ENCODE data around the gene PRICKLE2.

Gene PRICKLE2

DNA sequence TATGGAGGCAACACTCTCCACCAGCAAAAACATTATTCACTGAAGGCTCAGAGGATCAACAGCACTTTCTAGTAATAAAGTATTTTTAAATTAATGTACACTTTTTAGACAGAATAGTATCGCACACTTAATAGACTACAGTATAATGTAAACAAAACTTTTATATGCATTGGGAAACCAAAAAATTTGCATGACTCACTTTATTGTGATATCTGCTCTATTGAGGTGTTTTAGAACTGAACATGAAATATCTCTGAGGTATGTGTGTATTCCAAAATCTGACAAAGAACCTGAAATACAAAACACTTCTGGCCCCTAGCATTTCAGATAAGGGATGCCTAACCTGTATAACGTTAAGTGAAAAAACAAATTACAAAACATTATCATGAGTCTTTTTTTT is 99.7 kb downstream of the PRICKLE2 start:
- DNase-seq: no peak

DNA sequence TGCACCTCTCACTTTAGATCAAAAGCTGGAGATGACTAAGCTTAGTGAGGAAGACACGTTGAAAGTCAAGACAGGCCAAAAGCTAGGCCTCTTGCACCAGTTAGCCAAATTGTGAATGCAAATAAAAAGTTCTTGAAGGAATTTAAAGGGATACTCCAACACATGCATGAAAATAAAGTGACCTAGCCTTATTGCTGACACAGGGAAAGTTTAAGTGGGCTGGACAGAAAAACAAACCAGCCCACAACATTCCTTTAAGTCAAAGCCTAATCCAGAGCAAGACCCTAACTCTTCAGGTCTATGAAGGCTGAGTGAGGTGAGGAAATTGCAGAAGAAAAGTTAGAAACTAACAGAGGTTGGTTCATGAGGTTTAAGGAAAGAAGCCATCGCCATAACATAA is 101.3 kb downstream of the PRICKLE2 start:
- no peak for DNase-seq

DNA sequence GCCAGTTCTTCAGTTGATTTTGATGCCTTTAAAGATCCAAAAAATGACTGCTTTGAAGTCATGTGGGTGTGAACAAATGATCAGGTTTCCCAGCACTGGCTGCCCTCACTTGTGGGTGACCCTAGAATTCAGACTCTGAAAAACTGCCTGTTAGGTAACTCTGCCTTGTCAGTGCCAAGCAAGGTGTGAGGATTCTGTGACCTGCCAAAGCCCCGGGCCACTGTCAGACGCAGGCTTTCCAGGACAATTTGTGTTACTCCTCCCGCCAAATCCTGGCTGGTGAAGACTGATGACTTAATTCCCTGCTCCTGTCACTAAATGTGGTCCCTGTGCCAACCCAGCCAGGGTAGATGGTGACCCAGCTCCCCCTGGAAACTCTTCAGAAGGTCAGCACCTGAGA is 102.8 kb downstream of the PRICKLE2 start:
- no peak for DNase-seq

DNA sequence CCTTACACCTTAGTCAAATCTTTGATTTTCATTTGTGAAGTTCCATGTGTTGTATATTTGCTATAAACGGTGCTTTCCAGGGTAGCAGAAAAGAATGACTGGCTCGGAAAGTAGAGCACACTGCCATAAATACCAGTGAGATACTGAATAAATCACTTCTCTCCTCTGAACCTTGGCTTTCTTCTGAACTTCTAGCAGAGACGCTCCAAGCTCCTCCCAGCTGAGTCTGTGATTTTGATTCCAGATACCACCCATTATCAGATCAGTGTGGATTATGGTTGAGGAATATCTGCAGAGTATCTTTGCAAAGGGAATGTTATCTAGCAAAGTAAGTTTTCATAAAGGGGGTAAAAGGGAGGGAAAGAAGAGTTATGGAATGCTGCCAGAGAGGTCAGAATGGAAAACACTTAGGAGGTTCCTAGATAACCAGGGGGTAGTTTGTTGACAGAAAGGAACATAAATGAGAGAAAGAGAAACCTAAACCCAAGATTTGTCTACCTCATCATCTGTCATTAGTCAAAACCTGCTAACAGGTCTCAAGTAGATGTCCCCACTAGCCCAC is 103.4 kb downstream of the PRICKLE2 start:
- no peak for DNase-seq

DNA sequence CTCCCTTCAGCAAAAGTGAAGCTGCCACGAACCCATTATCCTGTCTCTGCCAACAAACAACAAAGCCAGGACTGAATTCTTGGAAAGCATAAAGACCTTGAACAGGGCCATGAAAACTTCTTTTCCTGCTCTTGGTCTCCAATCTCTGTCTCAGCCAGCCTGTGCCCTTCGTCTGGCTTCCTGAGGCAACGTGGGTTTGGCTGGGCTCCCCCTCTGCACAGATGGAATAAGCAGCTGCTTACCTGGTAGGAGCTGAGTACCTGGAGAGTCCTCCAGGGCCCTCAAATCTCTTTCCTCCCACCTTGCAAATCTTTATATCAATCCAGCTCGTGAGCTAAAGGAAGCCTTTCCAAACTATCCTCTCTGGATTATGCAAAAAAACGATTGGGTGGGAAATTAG is 104.4 kb downstream of the PRICKLE2 start:
- DNase-seq: no peak

DNA sequence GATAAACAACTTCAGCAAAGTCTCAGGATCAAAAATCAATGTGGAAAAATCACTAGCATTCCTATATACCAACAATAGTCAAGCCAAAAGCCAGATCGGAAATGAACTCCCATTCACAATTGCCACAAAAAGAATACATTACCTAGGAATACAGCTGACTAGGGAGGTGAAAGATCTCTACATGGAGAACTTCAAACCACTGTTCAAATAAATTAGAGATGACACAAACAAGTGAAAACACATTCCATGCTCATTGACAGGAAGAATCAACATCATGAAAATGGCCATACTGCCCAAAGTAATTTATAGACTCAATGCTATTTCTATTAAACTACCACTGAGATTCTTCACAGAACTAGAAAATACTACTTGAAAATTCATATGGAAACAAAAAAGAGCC is 107.8 kb downstream of the PRICKLE2 start:
- no peak for DNase-seq

DNA sequence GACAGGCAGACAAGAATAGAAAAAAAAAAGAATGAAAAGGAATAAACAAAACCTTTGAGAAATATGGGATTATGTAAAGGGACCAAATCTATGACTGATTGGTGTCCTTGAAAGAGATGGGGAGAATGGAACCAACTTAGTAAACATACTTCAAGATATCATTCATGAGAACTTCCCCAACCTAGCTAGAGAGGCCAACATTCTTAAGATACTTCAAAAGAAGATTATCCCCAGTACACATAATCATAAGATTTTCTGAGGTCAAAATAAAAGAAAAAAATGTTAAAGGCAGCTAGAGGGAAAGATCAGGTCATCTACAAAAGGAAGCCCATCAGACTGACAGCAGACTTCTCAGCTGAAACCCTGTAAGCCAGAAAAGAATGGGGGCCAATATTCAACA is 110.6 kb downstream of the PRICKLE2 start:
- DNase-seq: no peak

DNA sequence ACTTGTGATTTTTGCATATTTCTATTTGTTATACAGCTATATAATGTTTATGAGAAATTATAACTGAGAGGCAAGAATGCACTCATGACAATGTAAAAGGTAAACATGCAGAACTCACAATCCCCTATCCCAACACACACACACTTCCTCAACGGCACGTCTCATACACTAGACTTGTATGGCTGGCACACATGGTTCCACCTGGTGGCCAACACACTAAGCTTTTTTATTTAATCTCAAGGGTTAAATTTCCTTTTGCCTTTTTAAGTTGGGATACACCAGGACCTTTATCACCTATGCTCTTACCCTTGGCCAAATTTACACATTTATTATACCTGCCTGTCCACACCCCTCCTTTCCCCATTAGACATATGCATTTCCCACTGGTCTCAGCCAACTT is 113.4 kb downstream of the PRICKLE2 start:
- DNase-seq: no peak

DNA sequence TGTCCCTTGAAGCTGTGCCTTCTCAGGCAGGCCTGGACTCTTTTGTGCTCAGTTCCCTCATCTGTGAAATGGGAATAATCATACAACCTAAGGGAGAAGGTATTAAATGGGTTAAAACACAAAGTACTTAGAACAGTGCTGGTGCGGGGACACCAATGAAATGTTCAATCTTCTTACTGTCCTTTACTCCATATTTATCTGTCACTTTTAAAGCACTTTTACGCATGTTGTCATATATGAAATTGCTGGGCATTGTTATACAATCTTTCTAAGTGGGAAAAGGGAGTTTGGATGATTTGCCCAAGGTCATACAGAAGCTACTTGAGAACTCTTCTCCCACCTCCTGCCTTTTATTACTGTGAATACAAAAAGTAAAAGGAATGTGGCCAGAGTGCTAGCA is 114.2 kb downstream of the PRICKLE2 start:
- DNase-seq: no peak

DNA sequence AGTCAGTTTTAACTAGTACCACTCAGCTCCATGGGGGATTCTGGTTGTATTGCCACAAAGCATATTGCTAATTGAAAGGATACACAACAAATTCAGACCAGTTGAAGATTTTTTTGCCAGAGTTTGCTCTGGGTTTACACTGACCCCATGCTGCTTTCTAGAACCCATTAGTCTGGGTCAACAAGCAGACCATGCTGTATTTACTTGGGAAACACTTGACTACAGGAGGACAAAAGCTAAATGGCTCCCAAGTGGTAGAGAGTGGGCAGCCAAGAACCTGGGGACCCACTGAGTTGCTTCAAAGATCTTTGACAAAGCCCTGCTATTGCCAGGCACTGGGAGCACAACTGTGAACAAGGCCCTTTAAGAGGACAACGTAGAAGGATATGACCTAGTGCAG is 115.2 kb downstream of the PRICKLE2 start:
- no peak for DNase-seq

DNA sequence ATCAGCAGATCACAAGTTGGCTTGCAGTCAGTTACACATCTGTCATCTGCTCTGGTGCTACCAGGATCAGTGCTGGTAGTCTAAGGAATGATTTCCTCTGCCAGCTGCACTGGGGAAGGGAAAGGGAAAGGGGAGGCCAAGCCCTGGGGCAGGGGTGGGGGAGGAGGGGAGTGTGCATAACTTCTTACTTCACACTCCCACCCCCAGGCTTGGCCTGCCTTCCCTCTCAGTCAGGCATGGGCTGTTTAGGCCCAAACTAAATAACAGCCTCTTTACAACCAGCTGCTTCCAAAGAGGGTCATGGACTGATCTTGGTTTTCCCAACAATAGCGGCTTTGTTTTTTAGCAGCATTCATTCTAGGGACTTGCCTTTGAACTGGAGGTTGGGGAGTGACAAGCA is 115.8 kb downstream of the PRICKLE2 start:
- DNase-seq: no peak

DNA sequence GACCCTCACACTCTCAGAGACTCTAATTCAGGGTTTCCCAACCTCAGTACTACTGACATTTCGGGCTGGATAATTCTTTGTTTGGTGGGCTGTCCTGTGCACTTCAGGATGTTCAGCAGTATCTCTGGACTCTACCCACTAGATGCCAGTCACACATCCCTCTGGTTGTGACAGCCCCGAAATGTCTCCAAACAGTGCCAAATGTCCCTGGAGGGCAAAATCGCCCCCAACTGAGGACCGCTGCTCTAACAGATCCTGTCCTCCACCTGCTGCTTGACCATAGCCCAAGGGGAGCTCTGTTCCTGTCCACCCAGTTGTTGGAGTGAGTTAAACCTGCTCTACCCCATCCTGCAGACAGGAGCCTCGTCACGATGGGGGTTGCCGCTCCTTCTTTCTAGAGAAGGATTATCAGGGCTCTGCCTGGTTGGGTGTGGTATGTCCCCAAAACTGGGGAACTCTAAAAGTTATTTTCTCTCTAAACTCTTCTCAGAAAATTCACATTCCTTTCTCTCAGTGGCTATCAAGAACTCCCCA is 116.4 kb downstream of the PRICKLE2 start:
- DNase-seq: no peak

DNA sequence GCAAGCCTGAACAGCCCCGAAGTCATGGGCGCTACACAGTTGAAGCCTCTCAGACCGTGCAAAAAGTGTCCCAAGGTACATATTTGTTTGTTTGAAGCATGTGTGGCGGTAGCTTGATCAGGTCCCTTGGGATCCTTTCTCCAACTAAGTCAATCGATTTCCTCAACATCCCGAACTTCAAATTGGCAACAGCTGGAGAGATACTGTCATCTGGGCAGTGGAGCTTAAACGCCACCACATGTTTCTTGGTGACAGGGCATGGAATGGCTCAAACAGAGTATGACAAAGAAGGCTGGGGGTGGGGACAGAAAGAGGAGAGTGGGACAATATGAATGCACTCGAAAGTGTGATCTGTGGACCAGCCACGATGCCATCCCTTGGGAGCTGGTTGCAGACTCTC is 117.0 kb downstream of the PRICKLE2 start:
- no peak for DNase-seq

DNA sequence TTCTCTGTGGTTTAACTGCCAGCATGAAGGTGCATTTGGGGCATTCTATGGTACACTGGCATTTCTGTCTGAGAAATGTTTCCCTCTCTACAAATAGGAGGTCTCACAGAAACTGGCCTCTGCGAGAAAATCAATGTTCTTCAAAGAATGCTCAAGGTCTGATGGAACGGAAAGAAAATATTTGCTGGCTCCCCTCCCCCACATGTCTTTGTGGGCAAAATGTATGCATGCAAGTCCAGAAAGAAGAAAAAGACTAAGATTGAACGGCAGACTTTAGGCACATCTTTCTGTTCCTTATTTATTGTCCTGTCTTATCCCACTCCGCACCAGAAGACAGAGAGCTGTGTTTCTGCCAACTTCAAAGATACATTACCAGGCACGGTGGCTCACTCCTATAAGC is 118.1 kb downstream of the PRICKLE2 start:
- no peak for DNase-seq

DNA sequence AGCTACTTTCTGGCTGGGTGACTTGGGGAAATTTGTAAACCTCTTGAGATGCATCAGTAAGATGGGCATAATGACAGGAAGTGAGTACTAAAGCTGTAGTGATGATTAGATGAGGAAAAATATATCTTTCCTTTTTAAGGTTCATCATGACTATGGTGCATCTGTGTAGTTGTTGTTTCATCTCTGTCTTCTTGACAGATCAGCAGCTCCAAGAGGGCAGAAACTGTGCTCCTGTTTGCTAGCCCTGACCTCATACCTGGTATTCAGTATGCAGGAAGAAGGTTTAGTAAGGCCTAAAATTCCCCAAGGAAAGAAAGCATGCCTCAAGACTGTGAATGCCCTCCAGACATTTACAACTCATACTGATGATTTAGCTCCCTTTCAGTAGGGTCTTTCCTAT is 119.5 kb downstream of the PRICKLE2 start:
- DNase-seq: no peak

DNA sequence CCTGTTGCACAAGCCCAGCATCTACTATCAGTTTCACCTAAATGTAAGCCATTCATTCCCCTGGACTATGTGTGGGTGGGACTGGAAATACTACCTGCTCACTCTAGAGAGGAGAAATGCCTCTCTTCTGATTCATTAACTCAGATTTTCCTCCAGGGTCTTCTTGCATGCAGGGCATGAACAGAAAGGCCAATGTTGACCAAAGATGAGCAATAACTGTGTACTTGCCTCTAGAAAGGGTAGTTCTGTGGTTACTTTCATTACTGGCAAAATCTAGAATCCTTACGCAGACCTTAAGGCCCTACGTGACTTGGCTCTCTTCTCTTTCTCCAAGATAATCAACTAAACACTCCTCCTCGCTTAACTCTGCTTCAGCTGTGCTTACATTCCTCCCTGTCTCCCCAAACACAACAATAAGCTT is 120.6 kb downstream of the PRICKLE2 start:
- DNase-seq: no peak

DNA sequence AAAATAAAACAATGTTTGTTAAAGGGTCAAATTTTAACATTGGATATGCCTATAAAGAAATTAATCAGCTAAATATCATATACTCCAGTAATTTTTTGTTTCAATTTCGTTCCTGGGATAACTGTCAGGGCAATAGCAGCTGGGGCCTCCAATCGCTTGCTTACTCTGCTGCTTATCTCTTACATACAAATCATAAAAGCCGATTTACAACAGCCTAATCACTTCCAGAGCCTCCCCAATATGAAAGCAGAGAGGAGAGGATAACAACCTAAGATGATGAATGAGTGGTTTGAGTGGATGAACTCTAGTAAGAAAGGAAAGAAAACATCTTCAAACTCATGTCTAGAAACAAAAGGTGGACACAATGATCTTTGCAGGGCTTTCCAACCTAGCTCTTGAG is 121.3 kb downstream of the PRICKLE2 start:
- no peak for DNase-seq

DNA sequence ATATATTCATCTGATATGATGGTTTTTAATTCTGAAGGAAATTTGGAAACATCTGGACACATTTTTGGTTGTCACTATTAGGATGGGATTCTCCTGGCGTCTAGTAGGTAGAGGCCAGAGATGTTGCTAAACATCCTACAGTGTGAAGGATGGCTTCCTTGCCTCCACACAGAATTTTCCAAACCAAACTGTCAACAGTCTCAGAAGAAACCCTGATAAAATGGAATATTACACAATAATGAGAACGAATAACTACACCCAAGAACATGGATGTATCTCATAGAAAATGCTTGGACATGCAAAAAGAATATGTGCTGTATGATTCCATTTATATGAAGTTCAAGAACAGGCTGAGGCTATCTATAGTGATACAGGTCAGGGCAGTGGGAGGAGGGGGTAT is 122.1 kb downstream of the PRICKLE2 start:
- DNase-seq: no peak

DNA sequence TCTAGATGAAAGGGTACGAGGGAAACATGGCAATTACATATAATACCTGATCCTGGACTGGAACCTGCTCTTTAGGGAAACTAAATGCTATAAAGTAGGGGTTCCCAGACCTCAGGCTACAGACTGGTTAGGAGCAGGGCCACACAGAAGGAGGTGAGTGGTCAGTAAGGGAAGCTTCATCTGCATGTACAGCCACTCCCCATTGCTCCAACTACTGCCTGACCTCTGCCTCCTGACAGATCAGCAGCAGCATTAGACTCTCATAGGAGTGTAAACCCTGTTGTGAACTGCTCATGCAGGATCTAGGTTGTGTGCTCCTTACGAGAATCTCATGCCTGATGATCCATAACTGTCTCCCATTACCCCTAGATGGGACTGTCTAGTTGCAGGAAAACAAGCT is 123.1 kb downstream of the PRICKLE2 start:
- DNase-seq: no peak

DNA sequence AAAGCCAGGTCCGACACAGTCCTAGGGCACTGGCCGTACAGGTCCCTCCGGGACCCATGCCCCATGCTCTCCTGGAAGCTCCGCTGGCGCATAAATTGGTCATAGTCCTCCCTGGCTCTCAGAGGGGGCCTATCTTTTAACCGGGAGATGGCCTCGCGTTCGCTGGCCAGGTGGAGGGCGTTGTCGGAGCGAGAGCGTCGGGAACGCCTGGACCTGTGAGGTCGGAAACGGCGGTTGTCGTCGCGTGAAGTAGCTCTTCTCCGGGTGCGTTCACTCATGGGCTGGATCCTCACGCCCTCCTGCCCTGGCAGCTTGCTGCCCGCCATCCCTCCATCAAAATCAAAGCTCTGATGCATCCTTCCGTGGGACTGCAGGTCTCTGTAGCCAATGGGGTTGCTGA is 126.0 kb downstream of the PRICKLE2 start:
- DNase-seq: no peak

DNA sequence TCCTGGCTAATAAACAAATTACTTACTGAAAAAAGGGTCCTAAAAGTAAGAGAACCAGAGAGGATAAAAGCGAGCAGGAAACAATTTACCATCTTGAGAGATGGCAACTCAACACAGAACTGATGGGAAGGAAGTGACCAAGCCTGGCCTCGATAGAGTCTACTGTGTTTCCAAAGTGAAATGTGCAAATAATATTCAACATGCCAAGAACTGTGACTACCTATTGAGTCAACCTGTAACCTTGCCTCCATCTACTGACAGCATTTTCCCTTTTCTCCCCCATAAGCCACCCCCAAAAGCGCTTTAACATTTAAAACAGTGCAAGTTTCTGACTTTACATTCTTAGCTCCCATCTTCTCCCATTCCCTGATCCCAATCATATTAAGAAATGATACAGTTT is 126.6 kb downstream of the PRICKLE2 start:
- no peak for DNase-seq

DNA sequence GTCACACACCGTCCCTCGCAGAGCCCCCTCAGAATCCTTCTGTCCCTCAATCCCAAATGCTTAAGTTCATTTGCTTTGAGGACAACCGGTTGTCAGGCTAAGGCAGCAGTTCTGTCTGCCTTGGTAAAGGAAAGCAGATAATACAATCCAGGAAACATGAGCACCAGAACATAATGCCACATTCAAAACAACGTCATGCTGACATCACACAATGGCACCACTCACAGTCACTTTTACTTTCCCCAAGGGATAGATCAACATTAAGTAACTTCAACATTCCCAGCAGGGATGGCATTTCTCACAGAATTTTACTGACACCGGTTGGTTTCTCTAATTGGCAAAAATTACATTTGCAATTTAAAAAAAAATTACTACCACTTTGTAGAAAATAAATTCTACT is 127.3 kb downstream of the PRICKLE2 start:
- DNase-seq: no peak

DNA sequence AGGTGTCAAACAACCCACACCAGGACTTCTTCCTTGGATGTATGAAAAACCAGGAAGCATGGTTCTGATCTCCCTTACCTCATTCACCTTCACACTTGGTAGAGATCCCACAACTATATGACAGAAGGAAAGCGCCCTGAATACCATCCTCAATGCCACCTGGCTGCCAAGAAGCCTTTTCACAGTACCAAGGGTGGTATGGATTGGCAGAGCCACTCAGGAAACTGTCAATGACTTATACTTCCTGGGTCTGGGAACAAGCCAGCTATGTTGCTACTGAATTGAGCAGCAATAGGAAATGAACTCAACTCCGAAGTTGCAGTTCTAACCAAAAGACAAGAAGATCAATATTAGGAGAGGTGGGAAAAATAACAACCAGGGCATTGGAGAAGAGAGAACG is 129.5 kb downstream of the PRICKLE2 start:
- no peak for DNase-seq

DNA sequence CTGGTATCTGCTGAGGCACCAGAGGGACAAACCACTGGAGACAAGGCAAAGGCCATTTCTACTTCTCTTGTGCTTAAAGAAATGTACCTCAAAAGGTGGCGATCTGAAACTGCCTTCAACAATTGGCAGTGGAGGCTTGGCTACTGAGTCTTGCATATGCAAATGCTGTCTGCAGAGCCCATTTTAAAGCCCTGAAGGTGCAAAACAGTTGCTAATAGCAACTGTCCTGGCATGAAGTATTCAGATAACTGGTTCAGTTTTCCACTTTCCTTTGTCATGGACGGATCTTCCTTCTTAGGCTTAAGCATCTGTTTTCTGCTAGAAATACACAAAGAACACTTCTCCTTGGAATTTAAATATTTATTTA is 130.6 kb downstream of the PRICKLE2 start:
- DNase-seq: no peak

DNA sequence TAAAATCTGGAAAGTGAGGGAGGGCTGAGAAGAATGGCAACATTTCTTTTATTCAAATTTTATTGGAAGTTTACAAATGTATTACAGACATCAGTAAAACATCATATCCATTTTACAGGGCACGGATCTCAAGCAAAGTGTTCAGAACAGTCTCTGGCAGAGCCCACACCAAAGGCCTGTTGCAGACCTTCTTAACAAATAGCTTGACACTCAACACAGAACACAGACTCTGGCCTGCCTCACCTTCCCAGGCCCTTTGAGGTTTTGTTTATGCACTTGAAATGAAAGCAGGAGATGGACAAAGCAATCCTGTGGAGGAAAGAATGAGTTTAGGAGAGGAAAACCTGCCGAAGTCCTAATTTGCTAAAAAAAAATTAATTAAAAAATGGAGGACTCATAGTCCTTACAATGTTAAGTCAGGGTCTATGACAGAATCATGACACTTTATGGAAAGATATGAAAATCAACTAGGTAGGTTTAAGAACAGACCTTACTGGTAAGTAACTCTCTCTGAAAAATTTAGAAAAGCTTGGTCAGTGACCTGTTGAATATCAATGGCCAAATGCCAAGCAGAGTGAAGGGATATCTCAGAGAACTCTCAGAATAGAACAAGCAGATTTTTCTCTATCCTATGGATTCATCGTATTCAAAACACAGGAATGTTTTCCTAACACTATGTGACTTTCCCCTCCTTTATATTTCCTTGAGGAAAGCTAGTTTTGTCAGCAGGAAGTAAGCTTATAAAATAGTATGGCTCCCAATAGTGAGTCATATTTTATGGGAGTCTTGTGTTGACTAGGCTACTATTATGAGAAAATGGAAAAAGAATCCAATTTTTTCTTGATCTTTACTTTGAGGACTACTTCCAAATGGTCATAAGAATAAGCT is 131.2 kb downstream of the PRICKLE2 start:
- no peak for DNase-seq
